GM12801 (cell line): ENCODE measurements around the gene LYZL2.

Experiments
- CTCF ChIP-seq: IDR thresholded peaks from one replicate; pipeline ENCODE4 v1.5.1; 2011; ENCODE audit warnings: control low read depth; ENCODE audit not compliant: insufficient read length; ENCODE audit errors: extremely low read depth

LYZL2 gene

GRCh38 chr10:30629653-30630052, at the start of gene LYZL2:
LYZL2 (minus strand) TSS chr10:30629753; CDS start chr10:30626915, 2,838 bp downstream.
- no peak for TF ChIP-seq CTCF

- no peak for TF ChIP-seq CTCF
Measured at GRCh38 chr10:30675791-30676718, 46.5 kb upstream of the LYZL2 start.

- TF ChIP-seq CTCF = no peak
Measured at GRCh38 chr10:30674796-30675195, 45.2 kb upstream of the LYZL2 start.

- no peak for TF ChIP-seq CTCF
Measured at GRCh38 chr10:30671026-30671616, 41.6 kb upstream of the LYZL2 start.

GRCh38 chr10:30662814-30663213, 33.3 kb upstream of the LYZL2 start:
- no peak for TF ChIP-seq CTCF

GRCh38 chr10:30656233-30656632, 26.7 kb upstream of the LYZL2 start:
- TF ChIP-seq CTCF = no peak

- TF ChIP-seq CTCF = no peak
Measured at GRCh38 chr10:30647089-30647488, 17.5 kb upstream of the LYZL2 start.
